PFSK-1 (cell line): ENCODE data around the gene CYTIP.

ENCODE experiments used
- FOXP2 ChIP-seq: optimal IDR thresholded peaks from 2 replicates; pipeline ENCODE3; 2011; ENCODE audit warnings: borderline replicate concordance, control low read depth, inconsistent platforms; ENCODE audit not compliant: insufficient read depth; ENCODE audit errors: extremely low read length, extremely low read depth
- POLR2AphosphoS5 ChIP-seq: IDR thresholded peaks from 2 replicates; pipeline ENCODE4 v1.6.1; 2012; ENCODE audit warnings: low read depth, mild to moderate bottlenecking, control low read depth, low read length, moderate library complexity
- REST ChIP-seq, 2 experiments: IDR thresholded peaks; 2 replicates each; pipeline versions ENCODE4 v1.6.1 to v1.8.0; 2011 to 2012; ENCODE audit warnings: low read depth in 2 of 2, low read length in 2 of 2, control low read depth in 1 of 2, inconsistent platforms in 1 of 2, mild to moderate bottlenecking in 1 of 2, moderate library complexity in 1 of 2; ENCODE audit not compliant: insufficient read depth in 1 of 2
- SIN3A ChIP-seq: IDR thresholded peaks from 2 replicates; pipeline ENCODE4 v1.6.1; 2012; ENCODE audit warnings: mild to moderate bottlenecking, low read length, moderate library complexity, borderline replicate concordance; ENCODE audit not compliant: insufficient read depth
- TAF1 ChIP-seq: IDR thresholded peaks from 2 replicates; pipeline ENCODE4 v1.6.1; 2012; ENCODE audit warnings: low read length, control low read depth, borderline replicate concordance; ENCODE audit not compliant: insufficient read depth

CYTIP gene

DNA sequence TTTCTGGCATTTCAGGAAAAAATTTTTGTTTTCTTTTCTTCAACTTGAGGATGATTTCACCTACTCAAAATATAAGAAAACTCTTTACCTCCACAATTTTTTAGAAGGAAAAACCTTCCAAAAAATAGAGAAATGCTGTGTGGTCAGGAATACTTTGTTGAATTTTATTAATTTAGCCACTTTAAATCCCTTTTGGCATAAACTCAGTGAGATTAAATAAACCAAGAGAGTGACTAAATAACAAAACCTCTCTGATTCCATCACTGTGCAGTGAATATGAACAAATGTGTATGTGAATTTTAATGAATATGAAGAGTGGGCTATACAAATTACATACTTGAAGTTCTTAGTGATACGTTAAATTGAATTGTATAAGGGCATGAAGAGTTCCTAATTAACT is 25.8 kb upstream of the CYTIP start:
- no peak for TF ChIP-seq FOXP2
- no peak for TF ChIP-seq REST (IDR thresholded peaks at IDR 0.05; ENCODE audit: insufficient read depth in 1 of 2, low read depth in 2 of 2, low read length in 2 of 2)
- TF ChIP-seq SIN3A, result no peak
- no peak for TF ChIP-seq TAF1
- TF ChIP-seq POLR2AphosphoS5, result no peak

GRCh38 chr2:157468931-157469708 is 25.2 kb upstream of the CYTIP start:
- no peak for TF ChIP-seq TAF1
- TF ChIP-seq SIN3A, result no peak
- no peak for TF ChIP-seq POLR2AphosphoS5
- no peak for TF ChIP-seq FOXP2
- no peak for TF ChIP-seq REST (IDR thresholded peaks at IDR 0.05; ENCODE audit: insufficient read depth in 1 of 2, low read depth in 2 of 2, low read length in 2 of 2)

DNA sequence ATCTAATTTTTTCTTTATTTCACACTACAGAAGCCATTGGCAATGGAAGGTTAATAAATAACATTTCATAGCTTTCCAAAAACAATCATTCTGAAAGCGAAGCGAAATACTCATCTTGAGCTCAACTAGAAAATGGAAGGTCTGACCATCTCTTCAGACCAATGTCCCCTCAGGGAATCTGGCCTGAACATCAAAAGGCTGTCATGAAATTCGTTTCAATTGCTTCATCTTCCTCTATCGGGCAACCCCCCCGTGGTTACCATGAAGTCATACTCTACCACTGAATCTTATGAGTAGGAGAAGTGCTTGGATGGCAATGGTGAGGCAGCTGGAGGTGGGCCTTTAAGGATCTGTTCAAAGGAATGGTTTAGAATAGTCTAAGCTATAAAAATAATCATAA is 22.9 kb upstream of the CYTIP start:
- TF ChIP-seq POLR2AphosphoS5, result no peak
- no peak for TF ChIP-seq SIN3A
- no peak for TF ChIP-seq TAF1
- TF ChIP-seq FOXP2, result no peak
- no peak for TF ChIP-seq REST (IDR thresholded peaks at IDR 0.05; ENCODE audit: insufficient read depth in 1 of 2, low read depth in 2 of 2, low read length in 2 of 2)

- TF ChIP-seq FOXP2 (no peak), SIN3A (no peak), REST (IDR thresholded peaks at IDR 0.05; ENCODE audit: insufficient read depth in 1 of 2, low read depth in 2 of 2, low read length in 2 of 2) (no peak), TAF1 (no peak), POLR2AphosphoS5 (no peak)
Measured at GRCh38 chr2:157465554-157465953, 21.7 kb upstream of the CYTIP start.
